Head of caudate nucleus (tissue), 42 donors: ENCODE measurements around the gene SPINT1.

Source experiments
- DNase-seq, 42 donors: peaks; one replicate each; pipeline versions ENCODE4 v3.0.0 to v3.0.0-alpha.2; 2020 to 2021; ENCODE audit warnings: mixed read lengths in 7 of 42
- intact Hi-C: fragments of 100-400 bp; cut with DNase I; formaldehyde crosslinking; loops from one replicate; pipeline ENCODE4 v1.15.0; 2022

SPINT1 gene

GRCh38 chr15:40878785-40879184, 34.9 kb downstream of the SPINT1 start:
- DNase-seq: no peak
- intact Hi-C loops: no loop called here

GRCh38 chr15:40879609-40880008, 35.8 kb downstream of the SPINT1 start:
- no peak for DNase-seq
- intact Hi-C loops: no loop called here

GRCh38 chr15:40881351-40881750, 37.5 kb downstream of the SPINT1 start:
- no peak for DNase-seq
- intact Hi-C loops: no loop called here

GRCh38 chr15:40886586-40886985, 42.7 kb downstream of the SPINT1 start:
- DNase-seq: no peak
- intact Hi-C loops: no loop called here

- no peak for DNase-seq
- intact Hi-C loops: no loop called here
Observed at GRCh38 chr15:40889112-40889511, 45.3 kb downstream of the SPINT1 start.

GRCh38 chr15:40891138-40891537, 47.3 kb downstream of the SPINT1 start:
- intact Hi-C loops: loop anchor here (5.0 to 10.0 kb wide), 3 partner anchors 86 to 226 kb away; partner anchors contain the start of genes DNAJC17, INO80, RMDN3 and ZFYVE19
- no peak for DNase-seq

GRCh38 chr15:40891810-40892446, 48.1 kb downstream of the SPINT1 start:
- intact Hi-C loops: loop anchor here (2.0 to 10.0 kb wide), 4 partner anchors 33 to 225 kb away; partner anchors contain the start of genes DNAJC17, INO80, RMDN3 and ZFYVE19
- peak in 15 of 42 donors; percentile 15 to 67 (median 40) for DNase-seq

GRCh38 chr15:40892447-40893012, 48.7 kb downstream of the SPINT1 start:
- intact Hi-C loops: loop anchor here (2.0 to 10.0 kb wide), 4 partner anchors 34 to 225 kb away; partner anchors contain the start of genes DNAJC17, INO80, RMDN3 and ZFYVE19
- no peak for DNase-seq

- DNase-seq: no peak
- intact Hi-C loops: loop anchor here (2.0 to 10.0 kb wide), 4 partner anchors 34 to 224 kb away; partner anchors contain the start of genes DNAJC17, INO80, RMDN3 and ZFYVE19
Observed at GRCh38 chr15:40893019-40893670, 49.3 kb downstream of the SPINT1 start.

- intact Hi-C loops: loop anchor here (2.0 to 10.0 kb wide), 4 partner anchors 35 to 223 kb away; partner anchors contain the start of genes DNAJC17, INO80, RMDN3 and ZFYVE19
- DNase-seq: peak; percentile 98 to 100 (median 99)
Observed at GRCh38 chr15:40893733-40894680, 50.2 kb downstream of the SPINT1 start, which contains the start of gene VPS18. TSS of gene VPS18 (plus strand) at chr15:40894450. CDS start at chr15:40894769, 319 bp downstream.

- peak in 28 of 42 donors; percentile 14 to 64 (median 44) for DNase-seq
- intact Hi-C loops: loop anchor here (5.0 to 10.0 kb wide), 3 partner anchors 90 to 222 kb away; partner anchors contain the start of genes DNAJC17, INO80, RMDN3 and ZFYVE19
Observed at GRCh38 chr15:40894681-40895448, 51.0 kb downstream of the SPINT1 start.

GRCh38 chr15:40899536-40900207, 55.8 kb downstream of the SPINT1 start:
- DNase-seq: no peak
- intact Hi-C loops: loop anchor here (10.0 kb wide), 3 partner anchors 95 to 285 kb away; partner anchors contain the start of genes DNAJC17, RMDN3 and ZFYVE19

GRCh38 chr15:40900256-40901052, 56.6 kb downstream of the SPINT1 start:
- DNase-seq: no peak
- intact Hi-C loops: loop anchor here (10.0 kb wide), 1 partner anchor 284 kb away; no protein-coding TSS in a partner anchor

GRCh38 chr15:40901053-40901443, 57.2 kb downstream of the SPINT1 start:
- no peak for DNase-seq
- intact Hi-C loops: loop anchor here (10.0 kb wide), 1 partner anchor 284 kb away; no protein-coding TSS in a partner anchor

- DNase-seq: peak in 33 of 42 donors; percentile 22 to 82 (median 51)
- intact Hi-C loops: loop anchor here (10.0 kb wide), 1 partner anchor 282 kb away; no protein-coding TSS in a partner anchor
Observed at GRCh38 chr15:40902605-40903561, 59.0 kb downstream of the SPINT1 start.
